BLaER1 (cell line): ENCODE results near the gene RNASEH2B.

Experiments
- H3K27ac ChIP-seq: shearing (Covaris generic); formaldehyde crosslinking; 2 replicates; pipeline ENCODE4 v1.8.1; 2022
- H3K27me3 ChIP-seq: shearing (Covaris generic); formaldehyde crosslinking; 2 replicates; pipeline ENCODE4 v1.8.1; 2022
- H3K36me3 ChIP-seq: shearing (Covaris generic); formaldehyde crosslinking; 2 replicates; pipeline ENCODE4 v1.8.1; 2022
- H3K4me1 ChIP-seq: shearing (Covaris generic); formaldehyde crosslinking; 2 replicates; pipeline ENCODE4 v1.8.1; 2022
- H3K4me2 ChIP-seq: shearing (Covaris generic); formaldehyde crosslinking; 2 replicates; pipeline ENCODE4 v1.8.1; 2022
- H3K4me3 ChIP-seq: shearing (Covaris generic); formaldehyde crosslinking; 2 replicates; pipeline ENCODE4 v1.8.1; 2022
- H3K9ac ChIP-seq: shearing (Covaris generic); formaldehyde crosslinking; 2 replicates; pipeline ENCODE4 v1.8.1; 2022
- H3K9me3 ChIP-seq: shearing (Covaris generic); formaldehyde crosslinking; 2 replicates; pipeline ENCODE4 v1.8.1; 2022
- H4K20me1 ChIP-seq: shearing (Covaris generic); formaldehyde crosslinking; 2 replicates; pipeline ENCODE4 v1.8.1; 2022
- Cebpa-rat ChIP-seq: shearing (Covaris generic); IDR thresholded peaks from 2 replicates; pipeline ENCODE4 v1.8.1; 2022

RNASEH2B gene

GRCh38 chr13:50901701-50902100 is 7.9 kb upstream of the RNASEH2B start:
- peaks cover 40% of the 10 kb centered on the region for H3K4me1 ChIP-seq
- no peak overlapping the region for H3K4me3 ChIP-seq
- H3K27ac ChIP-seq: no peak overlapping the region
- H3K9ac ChIP-seq: no peak overlapping the region
- H3K9me3 ChIP-seq: 0 out of 2 replicates have a peak, but pooled peaks cover 8% of the 10 kb centered on the region
- no peak overlapping the region for H3K4me2 ChIP-seq
- H3K36me3 ChIP-seq: 0 out of 2 replicates have a peak, but pooled peaks cover 3% of the 10 kb centered on the region
- no peak for TF ChIP-seq Cebpa-rat
- no peaks in the 10 kb centered on the region for H4K20me1 ChIP-seq
- H3K27me3 ChIP-seq: no peaks in the 10 kb centered on the region

GRCh38 chr13:50905256-50905655 is 4.3 kb upstream of the RNASEH2B start:
- Histone ChIP-seq H3K36me3 (0 out of 2 replicates have a peak, but pooled peaks cover 2% of the 10 kb centered on the region), H3K9ac (no peak overlapping the region), H3K27me3 (no peaks in the 10 kb centered on the region), H3K9me3 (0 out of 2 replicates have a peak, but pooled peaks cover 3% of the 10 kb centered on the region), H3K4me3 (no peak overlapping the region), H4K20me1 (no peaks in the 10 kb centered on the region), H3K4me2 (no peak overlapping the region), H3K27ac (peak overlapping the region; percentile 58), H3K4me1 (peaks cover 45% of the 10 kb centered on the region)
- no peak for TF ChIP-seq Cebpa-rat

GRCh38 chr13:50907781-50908180 is 1.8 kb upstream of the RNASEH2B start:
- Histone ChIP-seq H3K9ac (peak overlapping the region; percentile 99), H3K4me2 (peak overlapping the region; percentile 93), H3K9me3 (no peaks in the 10 kb centered on the region), H3K4me1 (peaks cover 49% of the 10 kb centered on the region), H4K20me1 (no peaks in the 10 kb centered on the region), H3K36me3 (no peaks in the 10 kb centered on the region), H3K27ac (peak overlapping the region; percentile 99), H3K4me3 (peak overlapping the region; percentile 79; the same call in 1 of the 2 replicates), H3K27me3 (no peaks in the 10 kb centered on the region)
- TF ChIP-seq Cebpa-rat: no peak

DNA sequence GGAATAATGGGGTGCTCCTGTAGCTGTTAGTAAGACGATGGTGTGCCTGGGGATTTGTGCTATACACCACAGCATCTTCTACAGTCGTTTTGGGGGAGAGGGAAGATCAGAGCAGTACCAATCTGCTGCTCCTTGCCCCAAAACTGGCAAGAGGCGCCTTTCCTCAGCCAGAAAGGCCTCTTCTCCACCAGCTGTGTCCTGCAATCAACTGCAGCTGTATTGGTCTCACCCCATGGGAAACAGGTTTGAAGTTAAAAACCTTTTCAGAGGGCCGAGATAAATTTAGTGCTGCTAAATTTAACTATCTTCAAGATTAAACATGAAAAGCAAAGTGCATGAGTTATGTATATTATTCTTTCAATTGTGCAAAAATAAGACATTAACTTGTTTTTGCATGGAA is 1.2 kb upstream of the RNASEH2B start:
- Histone ChIP-seq H3K27me3 (no peaks in the 10 kb centered on the region), H3K9ac (peak overlapping the region; percentile 99), H3K4me2 (peak overlapping the region; percentile 93), H3K4me3 (peak overlapping the region; percentile 79), H3K36me3 (no peaks in the 10 kb centered on the region), H3K9me3 (no peaks in the 10 kb centered on the region), H3K4me1 (peaks cover 50% of the 10 kb centered on the region), H4K20me1 (no peaks in the 10 kb centered on the region), H3K27ac (peak overlapping the region; percentile 99)
- TF ChIP-seq Cebpa-rat: no peak

DNA sequence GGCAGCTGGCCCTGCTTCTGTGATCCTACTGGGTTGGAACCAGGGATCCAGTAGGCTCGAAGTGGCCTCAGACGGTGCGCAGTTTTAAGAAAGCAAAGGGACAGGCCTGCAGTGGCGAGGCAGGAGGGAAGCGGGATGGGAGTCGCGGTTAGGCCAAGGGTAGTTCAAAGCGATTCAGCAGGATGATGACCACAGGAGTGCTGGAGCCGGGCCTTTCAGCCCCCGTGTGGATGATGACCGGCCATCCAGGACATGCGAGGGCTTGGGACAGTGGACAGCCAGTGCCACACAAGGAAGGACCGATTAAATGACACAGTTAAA is 854 bp downstream of the RNASEH2B start:
- Histone ChIP-seq H3K27me3 (no peaks in the 10 kb centered on the region), H4K20me1 (0 out of 2 replicates have a peak, but pooled peaks cover 7% of the 10 kb centered on the region), H3K36me3 (no peaks in the 10 kb centered on the region), H3K4me3 (peak overlapping the region; percentile 79), H3K27ac (peak overlapping the region; percentile 99), H3K9ac (peak overlapping the region; percentile 99), H3K4me2 (peak overlapping the region; percentile 93), H3K9me3 (no peaks in the 10 kb centered on the region), H3K4me1 (peaks cover 69% of the 10 kb centered on the region)
- TF ChIP-seq Cebpa-rat: no peak

GRCh38 chr13:50911081-50911631 is 1.6 kb downstream of the RNASEH2B start:
- Histone ChIP-seq H3K27ac (peak overlapping the region; percentile 99), H3K9me3 (no peaks in the 10 kb centered on the region), H3K4me1 (peaks cover 69% of the 10 kb centered on the region), H4K20me1 (0 out of 2 replicates have a peak, but pooled peaks cover 7% of the 10 kb centered on the region), H3K36me3 (no peaks in the 10 kb centered on the region), H3K27me3 (no peaks in the 10 kb centered on the region), H3K9ac (peak overlapping the region; percentile 99), H3K4me2 (peak overlapping the region; percentile 93), H3K4me3 (peak overlapping the region; percentile 79)
- no peak for TF ChIP-seq Cebpa-rat

GRCh38 chr13:50911937-50912795 is 2.6 kb downstream of the RNASEH2B start:
- Histone ChIP-seq H3K4me2 (peak overlapping the region; percentile 93), H3K27ac (peak overlapping the region; percentile 99), H3K9me3 (no peaks in the 10 kb centered on the region), H3K4me3 (peak overlapping the region; percentile 79), H3K36me3 (peaks cover 3% of the 10 kb centered on the region; the same call in 1 of the 2 replicates), H3K4me1 (peaks cover 70% of the 10 kb centered on the region), H3K27me3 (no peaks in the 10 kb centered on the region), H3K9ac (peak overlapping the region; percentile 99), H4K20me1 (peaks cover 17% of the 10 kb centered on the region; the same call in 1 of the 2 replicates)
- TF ChIP-seq Cebpa-rat: no peak

- peak overlapping the region; percentile 99 for H3K27ac ChIP-seq
- no peak for TF ChIP-seq Cebpa-rat
- H3K36me3 ChIP-seq: peaks cover 9% of the 10 kb centered on the region
- H3K27me3 ChIP-seq: no peaks in the 10 kb centered on the region
- H4K20me1 ChIP-seq: peaks cover 23% of the 10 kb centered on the region; the same call in 1 of the 2 replicates
- H3K9me3 ChIP-seq: peaks cover 5% of the 10 kb centered on the region; the same call in 1 of the 2 replicates
- H3K4me1 ChIP-seq: peaks cover 70% of the 10 kb centered on the region
- H3K9ac ChIP-seq: peak overlapping the region; percentile 99
- peak overlapping the region; percentile 79 for H3K4me3 ChIP-seq
- H3K4me2 ChIP-seq: peak overlapping the region; percentile 93
Measured at GRCh38 chr13:50912851-50913250, 3.3 kb downstream of the RNASEH2B start.

GRCh38 chr13:50914176-50914700 is 4.6 kb downstream of the RNASEH2B start:
- H3K4me2 ChIP-seq: peak overlapping the region; percentile 93
- peaks cover 58% of the 10 kb centered on the region for H3K4me1 ChIP-seq

More at GRCh38 chr13:50914176-50914700, 4.6 kb downstream of the RNASEH2B start:
- peak overlapping the region; percentile 99; the same call in 1 of the 2 replicates for H3K9ac ChIP-seq
- H3K4me3 ChIP-seq: no peak overlapping the region
- H4K20me1 ChIP-seq: peaks cover 25% of the 10 kb centered on the region; the same call in 1 of the 2 replicates
- TF ChIP-seq Cebpa-rat: no peak
- peaks cover 20% of the 10 kb centered on the region for H3K36me3 ChIP-seq
- H3K27ac ChIP-seq: peak overlapping the region; percentile 99
- H3K27me3 ChIP-seq: no peaks in the 10 kb centered on the region
- peaks cover 16% of the 10 kb centered on the region for H3K9me3 ChIP-seq
